Measurements from ENCODE around the gene CPAMD8. TPM values are rescaled to one million over a fixed set of nuclear protein-coding genes. Genes with fewer than 3 reads are reported as not detected.

The CPAMD8 gene
- total RNA-seq, 1 donor from 2014 or later = 294 TPM

DNA sequence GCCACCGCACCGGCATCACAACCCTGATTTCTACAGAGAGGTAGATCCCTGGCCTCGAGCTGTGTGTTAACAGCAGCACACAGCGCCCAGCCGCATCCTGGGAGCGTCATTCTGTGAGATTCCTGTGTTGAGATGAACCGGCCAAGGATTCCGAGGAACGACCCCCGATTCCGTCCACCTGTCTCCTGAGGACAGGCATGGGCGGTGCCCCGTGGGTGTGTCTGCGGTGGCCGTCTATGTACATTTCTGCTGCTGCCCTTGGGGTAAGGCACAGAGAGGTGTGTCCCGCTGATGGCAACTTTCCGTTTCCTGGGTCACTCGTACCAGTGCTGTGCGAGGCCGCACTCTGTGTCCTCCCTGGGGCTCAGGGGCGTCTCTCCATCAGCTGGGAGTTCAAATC, 153.9 kb downstream of the CPAMD8 start:
- Mint-ChIP-seq H3K4me3 (ENCODE audit: unreplicated experiment) (no peak overlapping the region), H3K27ac (ENCODE audit: unreplicated experiment) (no peak overlapping the region), H3K9me3 (ENCODE audit: unreplicated experiment) (no peaks in the 10 kb centered on the region), H3K36me3 (ENCODE audit: unreplicated experiment) (peaks cover 47% of the 10 kb centered on the region), H3K4me1 (ENCODE audit: unreplicated experiment) (peaks cover 6% of the 10 kb centered on the region), H3K27me3 (ENCODE audit: unreplicated experiment) (no peaks in the 10 kb centered on the region)
- TF ChIP-seq, protein P1, sequence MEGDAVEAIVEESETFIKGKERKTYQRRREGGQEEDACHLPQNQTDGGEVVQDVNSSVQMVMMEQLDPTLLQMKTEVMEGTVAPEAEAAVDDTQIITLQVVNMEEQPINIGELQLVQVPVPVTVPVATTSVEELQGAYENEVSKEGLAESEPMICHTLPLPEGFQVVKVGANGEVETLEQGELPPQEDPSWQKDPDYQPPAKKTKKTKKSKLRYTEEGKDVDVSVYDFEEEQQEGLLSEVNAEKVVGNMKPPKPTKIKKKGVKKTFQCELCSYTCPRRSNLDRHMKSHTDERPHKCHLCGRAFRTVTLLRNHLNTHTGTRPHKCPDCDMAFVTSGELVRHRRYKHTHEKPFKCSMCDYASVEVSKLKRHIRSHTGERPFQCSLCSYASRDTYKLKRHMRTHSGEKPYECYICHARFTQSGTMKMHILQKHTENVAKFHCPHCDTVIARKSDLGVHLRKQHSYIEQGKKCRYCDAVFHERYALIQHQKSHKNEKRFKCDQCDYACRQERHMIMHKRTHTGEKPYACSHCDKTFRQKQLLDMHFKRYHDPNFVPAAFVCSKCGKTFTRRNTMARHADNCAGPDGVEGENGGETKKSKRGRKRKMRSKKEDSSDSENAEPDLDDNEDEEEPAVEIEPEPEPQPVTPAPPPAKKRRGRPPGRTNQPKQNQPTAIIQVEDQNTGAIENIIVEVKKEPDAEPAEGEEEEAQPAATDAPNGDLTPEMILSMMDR (IDR thresholded peaks at IDR 0.05) = no peak
- no peak for DNase-seq (ENCODE audit: extremely low spot score, unreplicated experiment)

DNA sequence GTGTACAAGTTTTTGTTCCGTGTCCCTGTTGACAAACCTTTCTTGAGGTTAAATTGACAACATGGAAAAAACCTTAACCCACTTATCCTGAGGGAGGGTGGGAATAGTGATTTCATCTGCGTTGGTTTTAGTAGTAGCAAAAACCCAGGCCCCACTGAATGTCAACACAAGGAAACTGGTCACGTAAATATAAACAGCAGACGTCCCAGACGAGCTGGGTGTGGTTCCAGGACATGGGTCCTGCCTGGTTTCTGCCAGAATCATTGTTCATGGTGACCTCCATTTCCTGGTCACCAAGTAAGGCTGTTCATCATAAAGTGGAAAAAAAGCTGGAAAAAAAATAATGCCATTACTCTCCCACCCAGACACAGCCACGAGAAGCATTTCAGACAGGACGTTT, 154.7 kb downstream of the CPAMD8 start:
- Mint-ChIP-seq H3K27me3 (ENCODE audit: unreplicated experiment) (no peaks in the 10 kb centered on the region), H3K4me3 (ENCODE audit: unreplicated experiment) (no peak overlapping the region), H3K9me3 (ENCODE audit: unreplicated experiment) (no peaks in the 10 kb centered on the region), H3K36me3 (ENCODE audit: unreplicated experiment) (peaks cover 45% of the 10 kb centered on the region), H3K4me1 (ENCODE audit: unreplicated experiment) (peaks cover 6% of the 10 kb centered on the region), H3K27ac (ENCODE audit: unreplicated experiment) (no peak overlapping the region)
- TF ChIP-seq, protein P1 (IDR thresholded peaks at IDR 0.05) = no peak
- DNase-seq (ENCODE audit: extremely low spot score, unreplicated experiment) = no peak

DNA sequence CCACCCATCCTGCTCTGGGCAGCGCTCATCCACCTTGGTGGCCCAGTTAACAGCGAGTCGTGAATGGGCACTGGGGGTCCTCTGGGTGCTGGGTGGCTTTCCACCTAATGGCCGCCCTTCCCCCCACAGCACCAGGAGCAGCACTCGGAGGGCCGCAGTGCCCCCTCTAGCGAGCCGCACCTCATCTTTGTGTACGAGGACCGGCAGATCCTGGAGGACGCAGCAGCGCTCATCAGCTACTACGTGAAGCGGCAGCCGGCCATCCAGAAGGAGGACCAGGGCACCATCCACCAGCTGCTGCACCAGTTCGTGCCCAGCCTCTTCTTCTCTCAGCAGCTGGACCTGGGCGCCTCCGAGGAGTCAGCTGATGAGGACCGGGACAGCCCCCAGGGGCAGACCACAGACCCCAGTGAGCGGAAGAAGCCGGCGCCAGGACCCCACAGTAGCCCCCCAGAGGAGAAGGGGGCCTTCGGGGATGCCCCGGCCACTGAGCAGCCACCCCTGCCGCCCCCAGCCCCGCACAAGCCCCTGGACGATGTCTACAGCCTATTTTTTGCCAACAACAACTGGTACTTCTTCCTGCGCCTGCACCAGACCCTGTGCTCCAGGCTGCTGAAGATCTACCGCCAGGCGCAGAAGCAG, 157.2 kb downstream of the CPAMD8 start:
- TF ChIP-seq, protein P1 (IDR thresholded peaks at IDR 0.05) = no peak
- peaks cover 4% of the 10 kb centered on the region for H3K4me1 Mint-ChIP-seq (ENCODE audit: unreplicated experiment)
- no peaks in the 10 kb centered on the region for H3K9me3 Mint-ChIP-seq (ENCODE audit: unreplicated experiment)
- peaks cover 45% of the 10 kb centered on the region for H3K36me3 Mint-ChIP-seq (ENCODE audit: unreplicated experiment)
- H3K4me3 Mint-ChIP-seq (ENCODE audit: unreplicated experiment) = no peak overlapping the region
- H3K27me3 Mint-ChIP-seq (ENCODE audit: unreplicated experiment) = no peaks in the 10 kb centered on the region
- DNase-seq (ENCODE audit: extremely low spot score, unreplicated experiment) = no peak
- no peak overlapping the region for H3K27ac Mint-ChIP-seq (ENCODE audit: unreplicated experiment)

DNA sequence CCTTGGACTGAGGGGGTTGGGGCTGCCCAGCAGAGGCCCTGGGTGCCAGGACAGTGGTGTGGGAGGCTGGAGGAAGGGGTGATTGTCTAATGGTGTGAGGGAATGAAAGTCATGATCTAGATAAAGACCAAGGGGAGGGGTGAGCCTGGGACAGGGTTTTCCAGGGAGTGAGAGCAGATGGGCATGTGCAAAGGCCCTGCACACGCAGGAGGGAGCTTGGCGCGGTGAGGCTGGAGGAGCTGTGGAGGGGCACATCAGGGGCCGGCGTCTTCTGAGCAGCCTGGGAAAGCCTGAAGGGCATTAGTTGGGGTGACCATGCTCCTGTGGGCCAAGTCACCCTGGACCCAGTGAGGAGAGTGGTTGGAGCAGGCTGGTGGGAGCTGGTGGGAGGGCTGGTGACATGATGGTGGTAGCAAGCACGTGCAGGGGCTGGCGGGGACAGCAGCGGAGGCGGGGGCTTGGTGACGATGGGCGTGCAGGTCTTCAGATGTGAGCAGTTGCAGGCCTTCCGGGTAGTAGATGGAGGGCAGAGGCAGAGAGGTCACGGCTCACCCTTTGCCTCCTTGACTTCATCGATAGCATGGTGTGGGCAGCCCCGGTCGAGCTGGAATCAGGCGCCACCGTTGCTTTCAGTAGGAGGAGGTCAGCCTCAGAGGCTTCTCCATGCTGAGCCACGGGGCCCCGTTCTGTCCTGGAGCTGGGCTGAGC, 158.0 kb downstream of the CPAMD8 start:
- Mint-ChIP-seq H3K4me1 (ENCODE audit: unreplicated experiment) (peaks cover 1% of the 10 kb centered on the region), H3K9me3 (ENCODE audit: unreplicated experiment) (no peaks in the 10 kb centered on the region), H3K27ac (ENCODE audit: unreplicated experiment) (no peak overlapping the region), H3K27me3 (ENCODE audit: unreplicated experiment) (no peaks in the 10 kb centered on the region), H3K36me3 (ENCODE audit: unreplicated experiment) (peaks cover 39% of the 10 kb centered on the region), H3K4me3 (ENCODE audit: unreplicated experiment) (no peak overlapping the region)
- TF ChIP-seq, protein P1 (IDR thresholded peaks at IDR 0.05) = no peak
- DNase-seq (ENCODE audit: extremely low spot score, unreplicated experiment) = no peak

DNA sequence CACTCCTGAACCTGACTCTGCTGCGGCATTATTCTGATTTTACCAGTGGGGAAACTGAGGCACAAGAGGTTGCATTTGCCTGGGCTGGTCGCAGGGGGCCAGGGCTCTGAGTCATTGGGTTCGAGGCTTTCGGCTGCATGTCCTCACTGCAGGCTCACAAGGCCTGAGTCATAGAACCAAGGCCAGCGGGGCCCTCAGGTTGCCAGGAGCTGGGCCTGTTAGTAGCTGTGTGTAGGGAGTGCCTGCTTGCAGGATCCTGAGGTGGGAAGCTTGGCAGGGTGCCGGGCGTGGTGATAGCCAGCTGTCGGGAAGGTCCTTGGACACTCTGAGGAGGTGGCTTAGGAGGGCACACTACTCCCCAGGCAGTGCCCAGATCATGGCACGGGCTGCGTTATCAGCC, 159.4 kb downstream of the CPAMD8 start:
- Mint-ChIP-seq H3K4me3 (ENCODE audit: unreplicated experiment) (no peak overlapping the region), H3K27ac (ENCODE audit: unreplicated experiment) (no peak overlapping the region), H3K9me3 (ENCODE audit: unreplicated experiment) (no peaks in the 10 kb centered on the region), H3K27me3 (ENCODE audit: unreplicated experiment) (no peaks in the 10 kb centered on the region), H3K36me3 (ENCODE audit: unreplicated experiment) (peaks cover 40% of the 10 kb centered on the region), H3K4me1 (ENCODE audit: unreplicated experiment) (peaks cover 1% of the 10 kb centered on the region)
- TF ChIP-seq, protein P1 (IDR thresholded peaks at IDR 0.05) = no peak
- no peak for DNase-seq (ENCODE audit: extremely low spot score, unreplicated experiment)

All from osteocyte (in vitro differentiated cells).